ENCODE results near the gene RCBTB1. TPM values are rescaled to one million over a fixed set of nuclear protein-coding genes. Genes with fewer than 3 reads are reported as not detected.

RCBTB1 gene
- total RNA-seq, 2 donors from 2014 or later = 23.8 to 26.9 TPM

DNA sequence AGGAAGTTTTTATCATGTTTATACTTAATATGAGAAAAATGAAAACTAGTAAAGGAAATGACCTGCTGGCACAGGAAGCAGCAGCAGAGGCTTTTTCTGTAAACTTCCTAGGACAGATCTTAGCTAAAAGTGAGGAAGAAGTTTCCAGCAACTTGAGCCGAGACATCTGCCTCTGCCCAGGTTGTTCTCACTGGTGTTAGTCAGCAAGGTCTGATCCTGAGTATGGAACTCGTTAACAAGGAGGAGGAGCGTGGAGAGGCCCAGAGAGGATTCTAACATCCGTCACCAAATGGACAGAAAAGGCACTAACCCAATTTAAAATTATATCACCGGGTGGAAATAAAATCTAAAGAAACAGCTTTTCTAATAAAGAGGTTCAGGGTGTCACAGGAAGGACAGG, 46.0 kb downstream of the RCBTB1 start:
- Mint-ChIP-seq H3K4me1 (ENCODE audit: low read depth) (peaks cover 19% of the 10 kb centered on the region), H3K9me3 (no peaks in the 10 kb centered on the region), H3K36me3 (ENCODE audit: insufficient read depth in 2 of 2) (peaks cover 2 to 12% of the 10 kb centered on the region in 2 donors), H3K27me3 (ENCODE audit: low read depth) (no peaks in the 10 kb centered on the region), H3K27ac (peak overlapping the region; percentile 78), H3K4me3 (peak overlapping the region in 1 of 2 donors; percentile 24)
- no peak for DNase-seq
- ATAC-seq (replicated peaks in 1 of 2) = no peak

DNA sequence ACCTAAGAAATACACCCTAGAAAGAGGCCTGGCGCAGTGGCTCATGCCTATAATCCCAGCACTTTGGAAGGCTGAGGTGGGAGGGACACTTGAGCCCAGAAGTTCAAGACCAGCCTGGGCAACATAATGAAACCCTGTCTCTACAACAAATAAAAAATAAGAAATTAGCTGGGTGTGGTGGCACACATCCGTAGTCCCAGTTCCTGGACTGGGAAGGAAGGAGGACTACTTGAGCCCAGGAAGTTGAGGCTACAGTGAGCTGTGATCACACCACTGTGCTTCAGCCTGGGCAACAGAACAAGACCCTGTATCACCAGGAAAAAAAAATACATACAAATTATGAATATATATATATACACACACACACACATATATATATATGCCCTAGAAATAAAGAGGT, 47.0 kb downstream of the RCBTB1 start:
- ATAC-seq (replicated peaks in 1 of 2) = no peak
- H3K4me1 Mint-ChIP-seq (ENCODE audit: low read depth) = peaks cover 19% of the 10 kb centered on the region
- no peaks in the 10 kb centered on the region for H3K9me3 Mint-ChIP-seq
- H3K4me3 Mint-ChIP-seq = no peak overlapping the region
- H3K27me3 Mint-ChIP-seq (ENCODE audit: low read depth) = no peaks in the 10 kb centered on the region
- DNase-seq = no peak
- peaks cover 2 to 14% of the 10 kb centered on the region in 2 donors for H3K36me3 Mint-ChIP-seq (ENCODE audit: insufficient read depth in 2 of 2)
- H3K27ac Mint-ChIP-seq = no peak overlapping the region

DNA sequence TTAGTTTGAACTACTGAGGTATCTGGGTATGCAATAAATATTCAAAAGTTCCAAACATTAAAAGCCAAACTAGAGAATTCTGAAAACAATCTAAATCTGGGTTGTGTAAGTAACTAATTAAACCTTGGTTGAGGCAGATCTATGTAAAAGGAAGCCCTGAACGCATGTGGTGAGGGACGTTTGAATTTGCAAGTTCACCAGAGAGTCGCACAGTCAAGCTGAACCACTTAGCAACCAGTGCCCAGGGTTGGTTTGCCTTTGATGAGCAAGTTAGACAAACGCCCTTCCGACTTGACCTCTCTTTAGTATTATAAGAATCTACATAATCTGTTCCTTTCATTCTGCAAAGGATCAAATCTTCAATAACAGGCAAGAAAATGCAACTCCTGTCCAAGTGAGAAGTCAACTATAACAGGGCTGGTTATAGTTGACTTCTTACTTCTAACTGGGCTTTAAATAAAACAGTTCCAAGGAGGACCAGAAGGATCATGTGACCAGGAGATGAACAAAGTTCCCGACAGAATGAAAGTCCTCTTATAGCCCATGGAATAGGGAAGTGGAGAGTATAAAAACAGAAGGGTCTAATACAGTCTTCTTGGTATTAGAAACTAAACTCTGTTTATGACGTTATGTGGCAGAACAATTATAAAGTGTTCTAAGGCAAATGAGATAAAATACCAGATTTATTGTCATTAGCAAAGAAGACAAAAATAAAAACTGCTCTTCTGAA, 49.0 kb downstream of the RCBTB1 start:
- Mint-ChIP-seq H3K9me3 (no peaks in the 10 kb centered on the region), H3K4me3 (no peak overlapping the region), H3K27ac (no peak overlapping the region), H3K4me1 (ENCODE audit: low read depth) (peaks cover 19% of the 10 kb centered on the region), H3K36me3 (ENCODE audit: insufficient read depth in 2 of 2) (peaks cover 2 to 11% of the 10 kb centered on the region in 2 donors), H3K27me3 (ENCODE audit: low read depth) (no peaks in the 10 kb centered on the region)
- no peak for ATAC-seq (replicated peaks in 1 of 2)
- DNase-seq = no peak

DNA sequence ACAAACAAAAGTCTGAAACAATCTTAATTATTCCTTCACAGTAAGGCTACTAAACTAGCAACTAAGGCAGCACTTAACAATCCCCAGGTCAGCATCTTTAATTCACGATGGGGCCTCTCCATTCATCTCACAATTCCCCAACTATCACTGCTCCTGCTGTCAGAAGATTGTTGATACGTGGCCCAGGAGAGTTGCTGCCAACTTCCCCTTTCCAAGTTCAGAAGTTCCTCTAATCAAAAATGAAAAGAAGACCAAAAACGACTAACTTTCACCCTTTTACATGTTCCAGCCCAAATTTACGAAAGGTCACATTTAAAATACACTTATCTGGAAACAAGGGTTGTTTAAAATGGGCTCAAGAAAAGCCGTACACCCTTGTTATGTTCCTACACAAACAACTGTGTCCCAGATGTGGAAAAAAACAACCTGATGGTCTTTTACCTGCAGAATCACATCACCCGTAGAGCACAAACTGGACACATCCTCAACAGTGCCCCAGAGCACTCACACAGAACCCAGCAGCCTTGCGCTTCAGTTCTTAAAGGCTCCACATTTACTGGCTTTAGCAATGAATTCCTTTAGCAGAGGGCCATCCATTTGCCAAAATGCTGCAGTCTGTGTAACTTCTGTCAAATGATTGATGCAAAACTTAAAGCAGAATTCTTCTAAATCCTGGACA, 51.6 kb downstream of the RCBTB1 start:
- H3K27ac Mint-ChIP-seq = no peak overlapping the region
- H3K36me3 Mint-ChIP-seq (ENCODE audit: insufficient read depth in 2 of 2) = peaks cover 4% of the 10 kb centered on the region in 2 donors
- H3K4me1 Mint-ChIP-seq (ENCODE audit: low read depth) = peaks cover 4% of the 10 kb centered on the region
- ATAC-seq (replicated peaks in 1 of 2) (no peak), DNase-seq (no peak)
- no peaks in the 10 kb centered on the region for H3K9me3 Mint-ChIP-seq
- H3K27me3 Mint-ChIP-seq (ENCODE audit: low read depth) = no peaks in the 10 kb centered on the region
- H3K4me3 Mint-ChIP-seq = no peak overlapping the region

DNA sequence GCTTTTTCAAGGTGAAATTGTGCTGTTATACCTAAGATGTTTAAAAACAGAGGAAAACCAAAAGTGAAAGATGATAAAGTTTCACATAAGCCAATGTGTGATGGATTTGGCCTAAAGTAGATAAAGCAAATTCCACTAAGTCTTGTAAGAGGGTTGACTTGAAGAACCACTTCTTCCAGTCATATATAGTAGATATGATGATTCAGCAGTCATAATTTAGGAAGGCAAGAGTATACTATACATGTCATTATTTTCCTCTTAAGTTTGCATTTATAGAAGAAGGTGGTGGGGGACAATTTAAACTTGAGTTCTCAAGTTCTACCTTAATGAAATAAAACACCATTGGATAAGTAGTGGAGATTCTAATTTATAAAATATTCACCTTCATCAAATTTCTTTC, 52.3 kb downstream of the RCBTB1 start:
- H3K9me3 Mint-ChIP-seq = no peaks in the 10 kb centered on the region
- no peak for DNase-seq
- H3K36me3 Mint-ChIP-seq (ENCODE audit: insufficient read depth in 2 of 2) = peaks cover 4% of the 10 kb centered on the region in 2 donors
- H3K4me3 Mint-ChIP-seq = no peak overlapping the region
- peak overlapping the region; percentile 82 for H3K27ac Mint-ChIP-seq
- peak in 1 of 2 donors; percentile 42 for ATAC-seq (replicated peaks in 1 of 2)
- peaks cover 4% of the 10 kb centered on the region for H3K4me1 Mint-ChIP-seq (ENCODE audit: low read depth)
- H3K27me3 Mint-ChIP-seq (ENCODE audit: low read depth) = no peaks in the 10 kb centered on the region

DNA sequence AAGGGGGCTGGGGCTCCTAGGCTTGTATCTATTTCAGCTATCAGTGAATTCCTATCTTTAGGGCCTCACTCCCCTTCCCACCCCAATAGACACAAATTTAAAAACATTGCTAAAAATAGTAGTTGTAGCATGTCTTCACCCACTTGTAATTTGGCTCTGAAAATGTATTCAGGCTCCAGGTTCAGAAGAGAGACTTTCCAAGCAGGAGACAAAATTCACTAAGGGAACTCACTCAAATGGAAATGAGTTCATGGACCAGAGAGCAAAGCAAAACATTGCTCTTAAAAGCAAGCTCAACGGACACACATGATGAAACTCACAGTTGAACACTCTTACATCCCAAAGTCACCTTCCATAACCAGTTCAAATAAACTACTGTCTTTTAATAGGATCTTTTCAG, 52.8 kb downstream of the RCBTB1 start:
- DNase-seq = no peak
- H3K9me3 Mint-ChIP-seq = no peaks in the 10 kb centered on the region
- H3K27ac Mint-ChIP-seq = peak overlapping the region; percentile 82
- no peak overlapping the region for H3K4me3 Mint-ChIP-seq
- peaks cover 4% of the 10 kb centered on the region in 2 donors for H3K36me3 Mint-ChIP-seq (ENCODE audit: insufficient read depth in 2 of 2)
- H3K4me1 Mint-ChIP-seq (ENCODE audit: low read depth) = peaks cover 4% of the 10 kb centered on the region
- no peak for ATAC-seq (replicated peaks in 1 of 2)
- H3K27me3 Mint-ChIP-seq (ENCODE audit: low read depth) = no peaks in the 10 kb centered on the region

DNA sequence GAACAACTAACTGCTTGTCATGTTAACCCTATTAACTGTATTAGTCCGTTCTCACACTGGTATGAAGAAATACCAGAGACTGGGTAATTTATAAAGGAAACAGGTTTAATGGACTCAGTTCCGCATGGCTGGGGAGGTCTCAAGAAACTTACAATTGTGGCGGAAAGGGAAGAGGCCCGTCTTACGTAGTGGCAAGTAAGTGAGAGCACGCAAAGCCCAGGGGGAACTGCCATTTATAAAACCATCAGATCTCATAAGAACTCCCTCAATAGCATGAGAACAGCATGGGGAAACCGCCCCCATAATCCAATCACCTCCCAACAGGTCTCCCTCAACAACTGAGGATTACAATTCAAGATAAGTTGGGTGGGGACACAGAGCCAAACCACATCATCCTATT, 54.9 kb downstream of the RCBTB1 start:
- no peaks in the 10 kb centered on the region for H3K27me3 Mint-ChIP-seq (ENCODE audit: low read depth)
- peak overlapping the region; percentile 18 for H3K27ac Mint-ChIP-seq
- H3K4me3 Mint-ChIP-seq = no peak overlapping the region
- ATAC-seq (replicated peaks in 1 of 2) = no peak
- DNase-seq = no peak
- H3K9me3 Mint-ChIP-seq = no peaks in the 10 kb centered on the region
- H3K36me3 Mint-ChIP-seq (ENCODE audit: insufficient read depth in 2 of 2) = peaks cover 4 to 6% of the 10 kb centered on the region in 2 donors
- peaks cover 4% of the 10 kb centered on the region for H3K4me1 Mint-ChIP-seq (ENCODE audit: low read depth)

DNA sequence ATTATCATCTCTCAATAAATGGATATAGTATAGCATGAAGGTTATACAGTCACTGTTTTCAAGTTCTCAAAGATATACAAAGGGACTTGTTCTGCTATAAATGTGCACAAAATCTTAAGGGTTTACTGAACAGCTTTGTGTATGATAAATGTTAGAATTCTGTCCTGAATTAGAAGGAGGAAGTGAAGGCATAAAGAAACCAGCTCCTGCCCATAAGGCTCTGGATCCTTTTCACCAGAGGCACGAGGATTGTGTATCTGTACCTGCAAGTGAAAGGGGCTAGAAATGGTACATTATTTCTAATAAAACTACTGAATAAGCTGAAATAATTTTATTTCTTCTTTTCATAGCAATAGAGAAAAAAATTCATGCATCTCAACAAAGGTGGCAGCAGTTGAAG, 57.2 kb downstream of the RCBTB1 start:
- Mint-ChIP-seq H3K36me3 (ENCODE audit: insufficient read depth in 2 of 2) (peaks cover 4% of the 10 kb centered on the region in 2 donors), H3K27ac (peak overlapping the region; percentile 24), H3K4me1 (ENCODE audit: low read depth) (peaks cover 4% of the 10 kb centered on the region), H3K27me3 (ENCODE audit: low read depth) (no peaks in the 10 kb centered on the region), H3K9me3 (no peaks in the 10 kb centered on the region), H3K4me3 (no peak overlapping the region)
- ATAC-seq (replicated peaks in 1 of 2) (no peak), DNase-seq (no peak)

DNA sequence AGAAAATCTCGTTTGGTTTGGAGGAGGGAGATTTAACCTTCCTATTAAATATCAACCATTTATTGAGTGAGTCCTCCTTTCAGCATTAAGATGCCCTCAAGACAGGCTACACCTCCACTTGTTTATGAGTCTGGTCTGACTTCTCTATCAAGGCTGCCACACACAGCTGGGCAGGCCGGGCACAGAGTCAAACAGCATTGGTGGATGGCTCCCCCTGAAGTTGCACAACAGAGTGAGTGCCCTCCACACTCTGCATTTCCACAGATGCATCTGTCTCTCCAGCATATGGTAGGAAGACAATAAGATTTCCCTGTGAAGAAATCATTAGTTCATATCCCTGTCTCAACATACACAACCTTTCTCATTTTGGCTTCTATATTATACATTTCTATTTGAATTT, 58.2 kb downstream of the RCBTB1 start:
- H3K36me3 Mint-ChIP-seq (ENCODE audit: insufficient read depth in 2 of 2) = peaks cover 4% of the 10 kb centered on the region in 2 donors
- DNase-seq = no peak
- no peak overlapping the region for H3K27ac Mint-ChIP-seq
- H3K27me3 Mint-ChIP-seq (ENCODE audit: low read depth) = no peaks in the 10 kb centered on the region
- ATAC-seq (replicated peaks in 1 of 2) = no peak
- H3K9me3 Mint-ChIP-seq = no peaks in the 10 kb centered on the region
- H3K4me1 Mint-ChIP-seq (ENCODE audit: low read depth) = peaks cover 4% of the 10 kb centered on the region
- no peak overlapping the region for H3K4me3 Mint-ChIP-seq

DNA sequence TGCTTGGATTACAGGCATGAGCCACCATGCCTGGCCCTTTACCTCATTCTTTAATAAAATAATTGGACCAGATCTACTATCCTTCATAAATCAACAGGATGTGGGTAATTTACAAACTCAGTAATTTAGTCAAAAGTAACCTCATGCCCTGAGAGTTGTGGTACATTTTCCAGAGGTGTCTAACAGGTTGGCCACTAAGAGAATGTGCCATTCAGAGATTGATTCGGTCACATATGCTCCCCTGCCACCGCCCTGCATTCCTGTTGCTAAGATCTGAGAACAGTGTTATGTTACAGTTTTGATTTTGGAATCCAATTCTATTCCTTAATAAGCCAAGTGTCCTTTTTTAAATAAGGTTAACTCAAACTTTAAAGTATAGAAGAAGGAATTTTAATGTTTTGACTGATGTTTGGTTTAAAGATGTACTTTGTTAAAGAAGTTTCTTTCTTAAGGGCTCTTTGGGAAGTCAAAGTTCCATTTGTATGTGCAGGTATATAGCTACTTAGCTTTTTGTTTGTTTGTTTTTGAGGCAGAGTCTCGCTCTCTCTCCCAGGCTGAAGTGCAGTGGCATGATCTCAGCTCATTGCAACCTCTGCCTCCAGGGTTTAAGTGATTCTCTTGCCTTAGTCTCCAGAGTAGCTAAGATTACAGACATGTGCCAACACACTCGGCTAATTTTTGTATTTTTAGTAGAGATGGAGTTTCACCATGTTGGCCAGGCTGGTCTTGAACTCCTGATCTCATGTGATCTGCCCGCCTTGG, 60.4 kb downstream of the RCBTB1 start:
- Mint-ChIP-seq H3K4me1 (ENCODE audit: low read depth) (peaks cover 1% of the 10 kb centered on the region), H3K4me3 (no peak overlapping the region), H3K9me3 (no peaks in the 10 kb centered on the region), H3K36me3 (ENCODE audit: insufficient read depth in 2 of 2) (peaks cover 1 to 2% of the 10 kb centered on the region in 2 donors), H3K27ac (peak overlapping the region; percentile 24), H3K27me3 (ENCODE audit: low read depth) (no peaks in the 10 kb centered on the region)
- ATAC-seq (replicated peaks in 1 of 2) = no peak
- no peak for DNase-seq

DNA sequence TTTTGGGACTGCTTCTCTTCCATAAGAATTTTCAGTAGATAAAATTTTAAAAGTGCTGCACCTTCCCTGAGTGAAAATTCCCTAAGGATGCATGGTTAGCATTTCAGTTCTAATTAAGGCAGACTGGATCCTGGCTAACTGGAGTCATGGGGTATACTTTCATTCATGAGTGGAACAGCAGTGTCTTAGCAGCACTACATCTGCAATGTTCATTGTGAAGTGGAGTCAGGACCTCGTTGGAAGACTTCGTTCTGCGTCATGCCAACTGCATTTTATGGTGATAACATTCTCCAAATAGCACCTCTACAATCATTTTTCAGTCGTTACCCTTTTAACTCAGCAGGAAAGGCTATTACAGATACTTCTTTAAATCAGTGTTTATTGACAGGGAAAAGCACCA, 64.1 kb downstream of the RCBTB1 start:
- Mint-ChIP-seq H3K36me3 (ENCODE audit: insufficient read depth in 2 of 2) (peaks cover 4 to 12% of the 10 kb centered on the region in 2 donors), H3K27me3 (ENCODE audit: low read depth) (no peaks in the 10 kb centered on the region), H3K27ac (peak overlapping the region; percentile 60), H3K4me3 (no peak overlapping the region), H3K9me3 (no peaks in the 10 kb centered on the region), H3K4me1 (ENCODE audit: low read depth) (no peaks in the 10 kb centered on the region)
- ATAC-seq (replicated peaks in 1 of 2) = no peak
- DNase-seq = no peak

DNA sequence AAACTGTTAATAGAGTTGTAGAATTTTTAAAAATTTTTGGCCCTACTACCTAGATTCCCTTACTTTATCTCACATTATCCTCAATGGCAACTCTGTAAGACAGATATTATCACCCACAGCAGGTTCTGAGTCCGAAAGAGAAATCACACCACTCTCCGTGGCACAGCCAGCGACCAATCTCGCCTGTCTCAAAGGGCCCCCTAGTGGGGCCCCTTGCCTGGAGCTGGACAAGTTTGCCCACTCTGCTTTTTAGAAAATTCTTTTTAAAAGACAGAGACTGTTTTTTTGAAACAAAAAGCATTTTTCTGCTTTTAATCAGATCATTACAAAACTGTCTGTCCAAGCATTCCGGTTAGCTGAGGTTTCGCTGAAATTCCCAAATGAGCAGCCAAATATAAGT, 67.9 kb downstream of the RCBTB1 start:
- no peaks in the 10 kb centered on the region for H3K9me3 Mint-ChIP-seq
- peaks cover 13 to 18% of the 10 kb centered on the region in 2 donors for H3K36me3 Mint-ChIP-seq (ENCODE audit: insufficient read depth in 2 of 2)
- DNase-seq (no peak), ATAC-seq (replicated peaks in 1 of 2) (no peak)
- H3K4me1 Mint-ChIP-seq (ENCODE audit: low read depth) = no peaks in the 10 kb centered on the region
- peak overlapping the region; percentile 76 for H3K27ac Mint-ChIP-seq
- H3K27me3 Mint-ChIP-seq (ENCODE audit: low read depth) = no peaks in the 10 kb centered on the region
- H3K4me3 Mint-ChIP-seq = no peak overlapping the region

DNA sequence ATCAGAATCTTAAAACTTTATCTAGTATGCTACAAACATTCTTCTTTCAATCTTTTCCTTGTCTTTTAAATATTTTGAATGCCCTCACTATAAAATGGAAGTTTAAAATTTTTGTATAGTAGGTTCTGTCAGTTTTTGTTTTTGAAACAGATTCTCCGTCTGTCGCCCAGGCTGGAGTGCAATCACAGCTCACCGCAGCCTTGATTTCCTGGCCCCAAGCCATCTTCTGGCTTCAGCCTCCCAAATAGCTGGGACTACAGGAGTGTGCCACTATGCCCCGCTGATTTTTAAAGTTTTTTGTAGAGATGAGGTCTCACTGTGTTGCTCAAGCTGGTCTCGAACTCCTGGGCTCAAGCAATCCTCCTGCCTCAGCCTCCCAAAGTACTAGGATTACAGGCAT, 68.9 kb downstream of the RCBTB1 start:
- H3K4me1 Mint-ChIP-seq (ENCODE audit: low read depth) = no peaks in the 10 kb centered on the region
- no peaks in the 10 kb centered on the region for H3K9me3 Mint-ChIP-seq
- no peak for DNase-seq
- peaks cover 13 to 18% of the 10 kb centered on the region in 2 donors for H3K36me3 Mint-ChIP-seq (ENCODE audit: insufficient read depth in 2 of 2)
- H3K27ac Mint-ChIP-seq = peak overlapping the region; percentile 76
- no peak overlapping the region for H3K4me3 Mint-ChIP-seq
- H3K27me3 Mint-ChIP-seq (ENCODE audit: low read depth) = no peaks in the 10 kb centered on the region
- ATAC-seq (replicated peaks in 1 of 2) = no peak
